Neural progenitor cell (in vitro differentiated cells): ENCODE data around the gene SPON1.

Experiments used
- CTCF ChIP-seq: fragments of 200-600 bp; sonication (generic); IDR thresholded peaks from 2 replicates; pipeline ENCODE4 v1.5.1; 2017; ENCODE audit warnings: antibody characterized with exemption, mild to moderate bottlenecking
- EZH2phosphoT487 ChIP-seq: fragments of 200-600 bp; sonication (generic); IDR thresholded peaks from 2 replicates; pipeline ENCODE4 v1.6.1; 2017; ENCODE audit warnings: antibody characterized with exemption

- TF ChIP-seq EZH2phosphoT487 (no peak), CTCF (no peak)
These were observed 97.0 kb downstream of the SPON1 start for GRCh38 chr11:14059491-14059890.
